C4-2B (cell line): ENCODE data around the gene MTA1.

ENCODE experiments used
- H3K27ac ChIP-seq: fragments of 450-650 bp; 2 replicates; pipeline ENCODE4 v1.5.1; 2017
- CTCF ChIP-seq: fragments of 450-650 bp; conservative IDR thresholded peaks from 2 replicates; pipeline ENCODE4 v1.5.1; 2017; ENCODE audit warnings: mild to moderate bottlenecking
- ZFX ChIP-seq: fragments of 450-650 bp; IDR thresholded peaks from 2 replicates; pipeline ENCODE4 v1.6.1; 2017

The MTA1 gene

GRCh38 chr14:105419195-105420091 is at the start of gene MTA1:
Gene MTA1, plus strand, starts transcription at chr14:105419827. Its CDS starts 209 bp downstream, at chr14:105420036.
- TF ChIP-seq ZFX = peak; percentile 50; the same call in 1 of the 2 replicates
- TF ChIP-seq CTCF = no peak
- H3K27ac ChIP-seq = peak within 1 kb of the TSS; percentile 80

- no peak for TF ChIP-seq ZFX
- no peak overlapping the region for H3K27ac ChIP-seq
Observed at GRCh38 chr14:105374389-105374788, 45.2 kb upstream of the MTA1 start.

GRCh38 chr14:105375635-105376057 is 44.0 kb upstream of the MTA1 start:
- H3K27ac ChIP-seq = no peak overlapping the region
- TF ChIP-seq CTCF (no peak), ZFX (no peak)

GRCh38 chr14:105376521-105377440 is 42.8 kb upstream of the MTA1 start:
- H3K27ac ChIP-seq = no peak overlapping the region
- no peak for TF ChIP-seq CTCF
- TF ChIP-seq ZFX = no peak

GRCh38 chr14:105377555-105378182 is 42.0 kb upstream of the MTA1 start:
- TF ChIP-seq ZFX (no peak), CTCF (no peak)

GRCh38 chr14:105378199-105378598 is 41.4 kb upstream of the MTA1 start:
- H3K27ac ChIP-seq = no peak overlapping the region
- TF ChIP-seq ZFX (no peak), CTCF (no peak)

More at GRCh38 chr14:105377555-105378182, 42.0 kb upstream of the MTA1 start:
- H3K27ac ChIP-seq = no peak overlapping the region

- H3K27ac ChIP-seq = no peak overlapping the region
- no peak for TF ChIP-seq CTCF
- no peak for TF ChIP-seq ZFX
Observed at GRCh38 chr14:105378873-105379685, 40.5 kb upstream of the MTA1 start.
